Prostate gland (tissue), 2 donors: ENCODE results near the gene R3HDM4. TPM values are rescaled to one million over a fixed set of nuclear protein-coding genes. Genes with fewer than 3 reads are reported as not detected.

Source experiments
- DNase-seq: peaks from one replicate; pipeline ENCODE4 v3.0.0-alpha.2; 2019; ENCODE audit warnings: low spot score
- H3K27ac ChIP-seq, 2 donors: fragments of 200-600 bp; sonication (generic); 2 replicates each; pipeline ENCODE4 v1.5.1; 2017 to 2019
- H3K27me3 ChIP-seq: fragments of 200-600 bp; sonication (generic); replicated peaks from 2 replicates; pipeline ENCODE4 v1.5.1; 2019; ENCODE audit not compliant: insufficient read depth
- H3K36me3 ChIP-seq, 2 donors: fragments of 200-600 bp; sonication (generic); 1 replicate in 1 of 2; 2 replicates in 1 of 2; pipeline versions ENCODE4 v1.5.1 to v1.8.1; 2017 to 2019
- H3K4me1 ChIP-seq: fragments of 200-600 bp; sonication (generic); replicated peaks from 2 replicates; pipeline ENCODE4 v1.5.1; 2019
- H3K4me3 ChIP-seq, 2 donors: fragments of 200-600 bp; sonication (generic); 2 replicates each; pipeline ENCODE4 v1.5.1; 2017 to 2019
- H3K9me3 ChIP-seq: fragments of 200-600 bp; sonication (generic); 2 replicates; pipeline ENCODE4 v1.5.1; 2017
- CTCF ChIP-seq, 4 experiments: fragments of 200-600 bp in 2 of 4; fragments of 450-650 bp in 2 of 4; sonication (generic) in 2 of 4; IDR thresholded peaks; 1 replicate in 3 of 4; 2 replicates in 1 of 4; pipeline ENCODE4 v1.5.1; 2016 to 2019; ENCODE audit warnings: antibody characterized with exemption in 4 of 4, mild to moderate bottlenecking in 2 of 4, moderate library complexity in 2 of 4
- POLR2A ChIP-seq: fragments of 450-650 bp; IDR thresholded peaks from one replicate; pipeline ENCODE4 v1.6.1; 2016; ENCODE audit warnings: antibody characterized with exemption, mild to moderate bottlenecking
- POLR2AphosphoS5 ChIP-seq: sonication (generic); formaldehyde crosslinking; IDR thresholded peaks from one replicate; pipeline ENCODE4 v1.6.1; 2017; ENCODE audit warnings: antibody characterized with exemption
- WGBS: methylation state at CpG from one replicate; pipeline ENCODE4 v1.1.5; 2018; 5-methylcytosine and 5-hydroxymethylcytosine counted together
- intact Hi-C: fragments of 100-400 bp; cut with DNase I; formaldehyde crosslinking; loops from one replicate; pipeline ENCODE4 v1.14.2; 2022
- total RNA-seq, 2 donors: library from RNA; depleted of rRNA; stranded (reverse); fragments of >200 nt; gene quantifications; one replicate each; pipeline ENCODE4 v1.1.0, GENCODE V29; 2016

The R3HDM4 gene
- total RNA-seq, 2 donors from 2014 or later: 36.9 to 58.7 TPM

- Histone ChIP-seq H3K27ac (peak overlapping the region; percentile 85 to 87), H3K4me1 (peaks cover 3% of the 10 kb centered on the region), H3K27me3 (peaks cover 2% of the 10 kb centered on the region), H3K9me3 (no peaks in the 10 kb centered on the region), H3K36me3 (no peaks in the 10 kb centered on the region), H3K4me3 (peak overlapping the region; percentile 87 to 92)
- peak; percentile 38 for DNase-seq
- intact Hi-C loops: loop anchor here (1.0 kb wide), 1 partner anchor 57 kb away; no protein-coding TSS in a partner anchor
- TF ChIP-seq CTCF (IDR thresholded peaks at IDR 0.05) (no peak), POLR2A (no peak), POLR2AphosphoS5 (no peak)
- 1% methylated on average over 39 of the region's 39 CpGs for WGBS
Observed at GRCh38 chr19:925087-925525, 12.1 kb upstream of the R3HDM4 start.

GRCh38 chr19:924553-925086 is 11.6 kb upstream of the R3HDM4 start:
- Histone ChIP-seq H3K27ac (no peak overlapping the region), H3K9me3 (no peaks in the 10 kb centered on the region), H3K27me3 (peaks cover 4% of the 10 kb centered on the region), H3K4me1 (peaks cover 3% of the 10 kb centered on the region), H3K4me3 (peak overlapping the region; percentile 87 to 92), H3K36me3 (no peaks in the 10 kb centered on the region)
- TF ChIP-seq CTCF (IDR thresholded peaks at IDR 0.05) (no peak), POLR2AphosphoS5 (no peak), POLR2A (no peak)
- intact Hi-C loops: loop anchor here (1.0 kb wide), 1 partner anchor 58 kb away; no protein-coding TSS in a partner anchor
- no peak for DNase-seq
- 14% methylated on average over 28 of the region's 31 CpGs for WGBS

- Histone ChIP-seq H3K27ac (no peak overlapping the region), H3K4me1 (peaks cover 7% of the 10 kb centered on the region), H3K9me3 (no peaks in the 10 kb centered on the region), H3K4me3 (peak overlapping the region in 1 of 2 donors; percentile 16), H3K27me3 (peaks cover 20% of the 10 kb centered on the region), H3K36me3 (no peaks in the 10 kb centered on the region)
- DNase-seq: no peak
- intact Hi-C loops: loop anchor here (2.0 kb wide), 2 partner anchors 57 to 149 kb away; no protein-coding TSS in a partner anchor
- WGBS: 3% methylated on average over 78 of the region's 84 CpGs
- TF ChIP-seq POLR2AphosphoS5 (no peak), CTCF (IDR thresholded peaks at IDR 0.05) (no peak), POLR2A (no peak)
Observed at GRCh38 chr19:920051-920864, 7.2 kb upstream of the R3HDM4 start.

- intact Hi-C loops: loop anchor here (2.0 kb wide), 2 partner anchors 57 to 149 kb away; no protein-coding TSS in a partner anchor
- peaks cover 20% of the 10 kb centered on the region for H3K27me3 ChIP-seq
- H3K4me1 ChIP-seq: peaks cover 7% of the 10 kb centered on the region
Observed at GRCh38 chr19:919199-920050, 6.4 kb upstream of the R3HDM4 start.

More at GRCh38 chr19:919199-920050, 6.4 kb upstream of the R3HDM4 start:
- Histone ChIP-seq H3K9me3 (no peaks in the 10 kb centered on the region), H3K36me3 (no peaks in the 10 kb centered on the region), H3K4me3 (peak overlapping the region in 1 of 2 donors; percentile 16), H3K27ac (no peak overlapping the region)
- 2% methylated on average over 42 of the region's 68 CpGs for WGBS
- no peak for TF ChIP-seq CTCF (IDR thresholded peaks at IDR 0.05)
- TF ChIP-seq POLR2A: no peak
- no peak for TF ChIP-seq POLR2AphosphoS5
- no peak for DNase-seq
